Mesenchymal stem cell (in vitro differentiated cells and primary cell): ENCODE data around the gene PLG.
"Not testable (repeated sequence)": the region's sequence is repeated elsewhere in the genome, so short reads cannot be mapped to it uniquely, and the experiment has no call there.

ENCODE experiments used
- DNase-seq: peaks from one replicate; pipeline ENCODE4 v3.0.0-alpha.2; 2013
- H2AFZ ChIP-seq: one replicate; pipeline ENCODE4 v1.6.1; 2013; ENCODE audit warnings: low read depth, mild to moderate bottlenecking, control low read depth, inconsistent platforms, low read length, moderate library complexity
- H2AK5ac ChIP-seq: 2 replicates; pipeline ENCODE4 v1.6.1; 2013; ENCODE audit warnings: low read length, moderate library complexity, mild to moderate bottlenecking, inconsistent platforms; ENCODE audit not compliant: severe bottlenecking
- H2BK120ac ChIP-seq: one replicate; pipeline ENCODE4 v1.6.1; 2013; ENCODE audit warnings: low read depth, mild to moderate bottlenecking, inconsistent platforms, low read length, moderate library complexity
- H2BK12ac ChIP-seq, 2 experiments: one replicate each; pipeline ENCODE4 v1.6.1; 2013; ENCODE audit warnings: inconsistent platforms in 2 of 2, low read length in 2 of 2, mild to moderate bottlenecking in 2 of 2, moderate library complexity in 2 of 2, control low read depth in 1 of 2
- H2BK15ac ChIP-seq: one replicate; pipeline ENCODE4 v1.6.1; 2013; ENCODE audit warnings: mild to moderate bottlenecking, low read depth, inconsistent platforms; ENCODE audit not compliant: poor library complexity, severe bottlenecking
- H2BK5ac ChIP-seq: 2 replicates; pipeline ENCODE4 v1.6.1; 2013; ENCODE audit warnings: low read depth, mild to moderate bottlenecking, low read length, control low read depth, inconsistent platforms; ENCODE audit not compliant: poor library complexity, severe bottlenecking
- H3K14ac ChIP-seq, 2 experiments: one replicate each; pipeline ENCODE4 v1.6.1; 2013; ENCODE audit warnings: inconsistent platforms in 2 of 2, low read length in 2 of 2, control low read depth in 1 of 2, mild to moderate bottlenecking in 1 of 2, moderate library complexity in 1 of 2
- H3K18ac ChIP-seq, 2 experiments: one replicate each; pipeline ENCODE4 v1.6.1; 2013; ENCODE audit warnings: inconsistent platforms in 2 of 2, low read length in 2 of 2, control low read depth in 1 of 2, low read depth in 1 of 2, mild to moderate bottlenecking in 1 of 2
- H3K23ac ChIP-seq, 2 experiments: one replicate each; pipeline ENCODE4 v1.6.1; 2013; ENCODE audit warnings: inconsistent platforms in 2 of 2, low read length in 2 of 2, mild to moderate bottlenecking in 2 of 2, moderate library complexity in 2 of 2, control low read depth in 1 of 2
- H3K27ac ChIP-seq: 2 replicates; pipeline ENCODE4 v1.5.1; 2013; ENCODE audit warnings: mild to moderate bottlenecking, moderate library complexity, low read length, control low read depth, inconsistent platforms; ENCODE audit not compliant: poor library complexity, severe bottlenecking
- H3K27me3 ChIP-seq, 2 experiments: 2 replicates each; pipeline versions ENCODE4 v1.6.1 to v1.7.0; 2013; ENCODE audit warnings: low read length in 2 of 2, mild to moderate bottlenecking in 2 of 2, moderate library complexity in 2 of 2, control low read depth in 1 of 2, inconsistent platforms in 1 of 2; ENCODE audit not compliant: control insufficient read depth in 1 of 2, insufficient read depth in 1 of 2
- H3K36me3 ChIP-seq, 2 experiments: 2 replicates each; pipeline versions ENCODE4 v1.6.1 to v1.7.0; 2013; ENCODE audit warnings: low read length in 2 of 2, control low read depth in 1 of 2, inconsistent platforms in 1 of 2, low read depth in 1 of 2, mild to moderate bottlenecking in 1 of 2; ENCODE audit not compliant: insufficient read depth in 2 of 2, control insufficient read depth in 1 of 2
- H3K4ac ChIP-seq, 2 experiments: one replicate each; pipeline ENCODE4 v1.6.1; 2013; ENCODE audit warnings: inconsistent platforms in 2 of 2, low read length in 2 of 2, mild to moderate bottlenecking in 2 of 2, moderate library complexity in 2 of 2, control low read depth in 1 of 2, low read depth in 1 of 2
- H3K4me1 ChIP-seq: 2 replicates; pipeline ENCODE4 v1.6.1; 2013; ENCODE audit warnings: low read depth, low read length, control low read depth; ENCODE audit not compliant: control insufficient read depth, insufficient read depth
- H3K4me2 ChIP-seq: 2 replicates; pipeline ENCODE4 v1.6.1; 2013; ENCODE audit warnings: low read length, mild to moderate bottlenecking, inconsistent platforms; ENCODE audit not compliant: poor library complexity, severe bottlenecking
- H3K4me3 ChIP-seq, 2 experiments: 2 replicates each; pipeline versions ENCODE4 v1.5.1 to v1.7.0; 2013; ENCODE audit warnings: low read length in 2 of 2, mild to moderate bottlenecking in 2 of 2, control low read depth in 1 of 2, low read depth in 1 of 2; ENCODE audit not compliant: insufficient read depth in 1 of 2
- H3K79me1 ChIP-seq: replicated peaks from 2 replicates; pipeline ENCODE4 v1.6.1; 2013; ENCODE audit warnings: mild to moderate bottlenecking, control low read depth, low read length, inconsistent platforms; ENCODE audit not compliant: poor library complexity, severe bottlenecking
- H3K9ac ChIP-seq: 2 replicates; pipeline ENCODE4 v1.7.0; 2013; ENCODE audit warnings: mild to moderate bottlenecking, low read length, moderate library complexity
- H3K9me3 ChIP-seq: 2 replicates; pipeline ENCODE4 v1.7.0; 2013; ENCODE audit warnings: mild to moderate bottlenecking, low read length; ENCODE audit not compliant: control insufficient read depth
- H4K8ac ChIP-seq: one replicate; pipeline ENCODE4 v1.6.1; 2013; ENCODE audit warnings: inconsistent platforms, mild to moderate bottlenecking, low read length, moderate library complexity
- H4K91ac ChIP-seq: one replicate; pipeline ENCODE4 v1.6.1; 2013; ENCODE audit warnings: mild to moderate bottlenecking, low read length, inconsistent platforms
- WGBS: methylation state at CpG from one replicate; pipeline ENCODE4 v1.1.7; 2013; ENCODE audit warnings: mixed read lengths; 5-methylcytosine and 5-hydroxymethylcytosine counted together

PLG gene

DNA sequence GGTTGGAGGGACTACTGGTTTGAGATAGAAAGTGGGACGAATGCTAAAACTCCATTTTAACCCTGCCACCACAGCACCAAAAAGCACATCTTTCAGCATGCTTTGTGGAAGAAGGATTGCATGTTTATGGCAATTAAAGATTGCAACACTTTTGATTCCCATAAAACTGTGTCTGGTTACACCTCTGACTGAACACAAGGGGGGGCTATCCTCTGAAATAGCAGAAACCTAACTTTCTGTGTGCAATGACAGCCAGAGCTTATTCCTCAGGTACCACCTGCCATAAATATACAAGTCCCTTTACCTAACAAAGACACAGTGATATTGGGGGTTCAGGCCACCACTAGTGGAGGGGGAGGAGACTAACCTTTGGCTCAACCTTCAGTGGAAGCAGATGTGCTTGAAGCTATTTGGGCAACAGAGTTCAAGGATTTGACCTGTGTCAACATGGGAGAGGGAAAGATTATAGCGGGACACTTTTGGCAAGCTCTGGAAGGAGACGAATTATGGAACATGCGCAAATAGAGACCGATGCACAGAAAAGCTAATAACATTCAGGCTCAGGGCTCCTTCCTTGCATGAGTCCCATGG is 9.6 kb upstream of the PLG start:
- H4K91ac ChIP-seq: no peak overlapping the region
- H2BK120ac ChIP-seq: no peak overlapping the region
- no peak overlapping the region for H2BK5ac ChIP-seq
- no peak for DNase-seq
- no peak overlapping the region for H3K23ac ChIP-seq
- H3K4me2 ChIP-seq: no peak overlapping the region
- no peaks in the 10 kb centered on the region for H3K36me3 ChIP-seq
- H3K9ac ChIP-seq: no peak overlapping the region
- no peak overlapping the region for H3K18ac ChIP-seq
- WGBS: 100% methylated on average over 4 of the region's 5 CpGs
- H3K9me3 ChIP-seq: no peaks in the 10 kb centered on the region
- no peak overlapping the region for H2AFZ ChIP-seq
- H3K14ac ChIP-seq: no peak overlapping the region
- no peak overlapping the region for H2BK15ac ChIP-seq
- no peak overlapping the region for H2AK5ac ChIP-seq
- H3K27me3 ChIP-seq: no peaks in the 10 kb centered on the region
- H3K27ac ChIP-seq: no peak overlapping the region
- H4K8ac ChIP-seq: no peak overlapping the region
- no peak overlapping the region for H3K4ac ChIP-seq
- no peaks in the 10 kb centered on the region for H3K79me1 ChIP-seq
- H3K4me1 ChIP-seq: no peaks in the 10 kb centered on the region
- H3K4me3 ChIP-seq: no peak overlapping the region
- no peak overlapping the region for H2BK12ac ChIP-seq

DNA sequence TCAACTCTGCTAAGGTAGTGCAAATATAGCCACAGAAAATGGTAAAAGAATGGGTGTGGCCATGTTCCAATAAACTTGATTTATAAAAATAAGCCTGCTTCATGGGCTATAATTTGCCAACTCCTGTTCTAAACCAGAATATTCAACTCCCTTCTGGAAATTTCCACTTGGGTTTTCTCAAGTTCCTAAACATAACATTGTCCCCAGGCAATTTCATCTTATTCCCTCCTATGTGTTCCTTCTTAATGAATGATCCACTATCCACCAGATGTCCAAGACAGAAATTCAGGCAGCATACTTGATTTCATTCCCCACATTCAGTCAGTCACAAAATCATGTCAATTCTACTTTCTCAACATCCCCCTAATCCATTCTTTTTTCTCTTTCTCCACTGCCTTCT is 7.0 kb upstream of the PLG start:
- not testable (repeated sequence) for DNase-seq, H3K27ac ChIP-seq, H2BK5ac ChIP-seq, H3K79me1 ChIP-seq, H3K9ac ChIP-seq, H3K9me3 ChIP-seq, H3K23ac ChIP-seq, H2BK120ac ChIP-seq, H3K4me3 ChIP-seq, H4K8ac ChIP-seq, H4K91ac ChIP-seq, H2AK5ac ChIP-seq, H3K18ac ChIP-seq, H3K4me1 ChIP-seq, H2AFZ ChIP-seq, H3K36me3 ChIP-seq, H3K4ac ChIP-seq, H3K27me3 ChIP-seq, H3K14ac ChIP-seq, H2BK12ac ChIP-seq, H2BK15ac ChIP-seq, H3K4me2 ChIP-seq

DNA sequence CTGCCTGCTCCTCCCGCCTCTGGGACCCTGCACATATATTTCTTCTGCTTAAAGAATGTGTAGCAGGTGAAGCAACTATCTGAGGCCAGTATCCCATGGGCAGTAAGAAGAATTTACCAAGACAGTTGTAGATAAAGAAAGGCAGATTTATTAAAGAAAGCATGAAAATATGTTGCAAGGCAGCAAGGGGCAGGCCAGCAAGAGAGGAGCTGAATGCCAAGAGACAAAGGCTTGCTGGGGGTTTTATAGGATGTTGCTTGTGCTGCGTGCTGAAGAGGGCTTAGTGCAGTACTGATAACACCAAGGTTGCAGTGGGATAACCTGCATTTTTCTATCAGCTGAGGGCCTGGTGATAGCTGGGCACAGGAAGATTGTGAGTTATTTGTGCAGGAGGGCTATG is 6.4 kb upstream of the PLG start:
- not testable (repeated sequence) for H2AK5ac ChIP-seq, H3K4me2 ChIP-seq, H2BK12ac ChIP-seq, H2BK5ac ChIP-seq, H4K91ac ChIP-seq, H3K4me3 ChIP-seq, H3K36me3 ChIP-seq, H4K8ac ChIP-seq, H3K14ac ChIP-seq, H3K9me3 ChIP-seq, H3K4me1 ChIP-seq, H3K27me3 ChIP-seq, DNase-seq, H3K9ac ChIP-seq, H2BK120ac ChIP-seq, H3K18ac ChIP-seq, H2BK15ac ChIP-seq, H2AFZ ChIP-seq, H3K23ac ChIP-seq, H3K4ac ChIP-seq, H3K79me1 ChIP-seq, H3K27ac ChIP-seq
- 54% methylated on average over 1 of the region's 2 CpGs for WGBS

DNA sequence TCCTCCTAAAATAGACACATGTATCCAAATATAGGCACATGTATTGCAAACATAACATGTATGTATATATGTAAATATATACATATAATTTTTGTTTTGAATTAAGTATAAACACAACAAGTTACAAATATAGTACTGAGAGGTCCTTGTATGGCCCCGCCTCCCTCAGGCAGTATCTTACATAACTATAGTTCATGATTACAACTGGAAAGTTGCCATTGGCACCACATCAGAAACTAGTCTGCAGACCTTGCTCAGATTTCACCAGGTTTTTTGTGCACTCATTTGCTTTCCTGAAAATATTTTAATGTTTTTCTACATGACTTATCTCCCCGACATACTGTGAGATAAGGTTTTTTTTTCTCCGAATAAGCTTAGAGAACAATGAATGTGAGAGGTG is 5.2 kb upstream of the PLG start:
- not testable (repeated sequence) for H2BK12ac ChIP-seq, H3K4me2 ChIP-seq, H3K4me3 ChIP-seq, H3K9me3 ChIP-seq, H2AK5ac ChIP-seq, DNase-seq, H4K91ac ChIP-seq, H3K4ac ChIP-seq, H3K4me1 ChIP-seq, H3K27me3 ChIP-seq, H3K14ac ChIP-seq, H3K9ac ChIP-seq, H3K18ac ChIP-seq, H2BK5ac ChIP-seq, H3K79me1 ChIP-seq, H4K8ac ChIP-seq, H3K27ac ChIP-seq, H3K23ac ChIP-seq, H2BK15ac ChIP-seq, H3K36me3 ChIP-seq, H2AFZ ChIP-seq, H2BK120ac ChIP-seq
- 75% methylated on average over 3 of the region's 3 CpGs for WGBS
